Adipose tissue (tissue), 3 donors: ENCODE data around the gene MAP3K2. TPM values are rescaled to one million over a fixed set of nuclear protein-coding genes. Genes with fewer than 3 reads are reported as not detected.
"Not testable (repeated sequence)": the region's sequence is repeated elsewhere in the genome, so short reads cannot be mapped to it uniquely, and the experiment has no call there.

Experiments
- H3K27ac ChIP-seq: one replicate; pipeline ENCODE4 v1.5.1; 2013; ENCODE audit warnings: low read depth, low read length
- WGBS, 3 donors: extraction: QIAGEN DNeasy Blood & Tissue Kit; methylation state at CpG; one replicate each; pipeline ENCODE4 v1.1.7; 2013; 5-methylcytosine and 5-hydroxymethylcytosine counted together
- polyA plus RNA-seq, 3 donors: library from polyadenylated mRNA; stranded (reverse); fragments of 200-250 nt; gene quantifications; one replicate each; pipeline ENCODE4 v1.2.3, GENCODE V29; 2013
- donor health status: healthy with polysubstance abuse.
- donor health status: Bipolar disorder and iron deficiency.
- donor health status: healthy.

MAP3K2 gene
- polyA plus RNA-seq, 3 donors = 4.0 to 8.7 (median 8.3) TPM

- H3K27ac ChIP-seq = no peak overlapping the region
- 75 to 89% (median 88%) methylated on average over 10 of the region's 10 CpGs for WGBS, 3 donors
Measured at GRCh38 chr2:127361929-127362885, 25.6 kb downstream of the MAP3K2 start.

GRCh38 chr2:127360242-127360641 lies 27.5 kb downstream of the MAP3K2 start:
- WGBS, 3 donors = 75 to 79% (median 78%) methylated on average over 2 of the region's 2 CpGs
- H3K27ac ChIP-seq = no peak overlapping the region

GRCh38 chr2:127359520-127359919 lies 28.3 kb downstream of the MAP3K2 start:
- no peak overlapping the region for H3K27ac ChIP-seq
- 62 to 81% (median 67%) methylated on average over 5 of the region's 5 CpGs for WGBS, 3 donors

- H3K27ac ChIP-seq = no peak overlapping the region
- WGBS, 3 donors = 92 to 96% (median 96%) methylated on average over 2 of the region's 2 CpGs
Measured at GRCh38 chr2:127358971-127359370, 28.8 kb downstream of the MAP3K2 start.

- WGBS, 3 donors = 62 to 95% (median 90%) methylated on average over 3 of the region's 3 CpGs
- no peak overlapping the region for H3K27ac ChIP-seq
Measured at GRCh38 chr2:127358044-127358443, 29.7 kb downstream of the MAP3K2 start.

- H3K27ac ChIP-seq = no peak overlapping the region
Measured at GRCh38 chr2:127357591-127357990, 30.2 kb downstream of the MAP3K2 start.

GRCh38 chr2:127356531-127356930 lies 31.2 kb downstream of the MAP3K2 start:
- WGBS, 3 donors = 95 to 96% (median 95%) methylated on average over 3 of the region's 3 CpGs
- H3K27ac ChIP-seq = no peak overlapping the region

GRCh38 chr2:127355407-127356008 lies 32.3 kb downstream of the MAP3K2 start:
- 75 to 80% (median 78%) methylated on average over 4 of the region's 4 CpGs for WGBS, 3 donors
- H3K27ac ChIP-seq = no peak overlapping the region

GRCh38 chr2:127353873-127354676 lies 33.7 kb downstream of the MAP3K2 start:
- H3K27ac ChIP-seq = not testable (repeated sequence)

GRCh38 chr2:127353223-127353622 lies 34.6 kb downstream of the MAP3K2 start:
- WGBS, 3 donors = 96 to 98% (median 98%) methylated on average over 16 to 35 of the region's 35 CpGs
- not testable (repeated sequence) for H3K27ac ChIP-seq

More at GRCh38 chr2:127353873-127354676, 33.7 kb downstream of the MAP3K2 start:
- WGBS, 3 donors = 48 to 72% (median 66%) methylated on average over 3 to 6 of the region's 6 CpGs

- WGBS, 3 donors = 92 to 95% (median 94%) methylated on average over 2 of the region's 2 CpGs
- H3K27ac ChIP-seq = no peak overlapping the region
Measured at GRCh38 chr2:127351603-127352002, 36.2 kb downstream of the MAP3K2 start.

GRCh38 chr2:127348426-127349000 lies 39.3 kb downstream of the MAP3K2 start:
- H3K27ac ChIP-seq = no peak overlapping the region
- 88 to 97% (median 89%) methylated on average over 1 of the region's 1 CpG for WGBS, 3 donors

- H3K27ac ChIP-seq = no peak overlapping the region
- WGBS, 3 donors = 90 to 100% (median 92%) methylated on average over 1 of the region's 1 CpG
Measured at GRCh38 chr2:127347734-127348392, 39.9 kb downstream of the MAP3K2 start.

GRCh38 chr2:127347015-127347414 lies 40.8 kb downstream of the MAP3K2 start:
- H3K27ac ChIP-seq = no peak overlapping the region
- 71 to 87% (median 84%) methylated on average over 3 of the region's 3 CpGs for WGBS, 3 donors

- H3K27ac ChIP-seq = no peak overlapping the region
- 94 to 98% (median 97%) methylated on average over 2 of the region's 2 CpGs for WGBS, 3 donors
Measured at GRCh38 chr2:127343277-127343676, 44.5 kb downstream of the MAP3K2 start.

GRCh38 chr2:127342101-127342500 lies 45.7 kb downstream of the MAP3K2 start:
- H3K27ac ChIP-seq = no peak overlapping the region
- WGBS, 3 donors = 94 to 100% (median 98%) methylated on average over 1 of the region's 1 CpG

- H3K27ac ChIP-seq = no peak overlapping the region
- WGBS, 3 donors = 56 to 95% (median 82%) methylated on average over 1 of the region's 1 CpG
Measured at GRCh38 chr2:127332335-127332734, 55.4 kb downstream of the MAP3K2 start.

- H3K27ac ChIP-seq = no peak overlapping the region
- WGBS, 3 donors = 96 to 100% (median 97%) methylated on average over 1 of the region's 1 CpG
Measured at GRCh38 chr2:127330753-127331152, 57.0 kb downstream of the MAP3K2 start.
